Epithelial cell of prostate (primary cell): ENCODE measurements around the gene MEIOSIN.

Experiments used
- DNase-seq: peaks from one replicate; pipeline ENCODE4 v3.0.0-alpha.2; 2011; ENCODE audit warnings: low read depth, low spot score
- H3K27ac ChIP-seq: fragments of 450-650 bp; 2 replicates; pipeline ENCODE4 v1.5.1; 2017; ENCODE audit warnings: mild to moderate bottlenecking

MEIOSIN gene

DNA sequence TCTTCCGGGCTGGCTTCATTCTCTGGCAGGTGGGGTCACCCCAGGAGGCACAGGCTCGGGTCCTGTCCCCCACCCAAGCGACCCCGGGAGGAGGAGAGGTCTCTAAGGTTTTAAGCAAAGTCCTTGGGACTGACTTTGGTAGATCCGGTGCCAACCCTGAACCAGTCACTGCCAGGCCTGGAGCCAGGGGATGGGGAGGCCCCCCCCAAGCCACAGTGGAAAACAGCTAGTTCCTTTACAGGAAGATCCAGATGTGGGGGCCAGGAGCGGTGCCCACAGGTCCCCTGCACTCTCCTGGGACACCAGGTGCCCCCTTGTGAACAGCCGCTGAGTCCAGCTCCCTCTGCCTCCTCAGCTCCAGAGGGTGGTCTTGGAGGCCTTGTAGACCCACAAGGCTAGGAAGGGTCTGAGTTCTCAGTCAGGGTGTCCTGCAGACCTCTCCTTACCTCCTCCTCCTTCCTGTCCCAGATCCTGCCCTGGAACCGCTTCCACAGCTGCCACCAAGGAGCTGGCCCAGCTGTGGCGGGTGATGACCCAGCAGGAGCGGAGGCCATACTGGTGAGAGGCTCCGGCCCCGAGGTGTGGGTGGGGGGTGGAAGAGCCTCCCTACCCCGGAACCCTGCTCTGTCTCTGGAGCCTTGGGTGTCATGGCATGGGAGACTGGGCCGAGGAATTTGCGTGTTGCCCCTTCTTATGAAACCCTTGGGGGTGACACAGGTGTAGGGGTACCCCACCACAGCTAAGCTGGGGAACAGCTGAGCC, 29.8 kb downstream of the MEIOSIN start:
- no peak for DNase-seq
- H3K27ac ChIP-seq, result no peak overlapping the region

DNA sequence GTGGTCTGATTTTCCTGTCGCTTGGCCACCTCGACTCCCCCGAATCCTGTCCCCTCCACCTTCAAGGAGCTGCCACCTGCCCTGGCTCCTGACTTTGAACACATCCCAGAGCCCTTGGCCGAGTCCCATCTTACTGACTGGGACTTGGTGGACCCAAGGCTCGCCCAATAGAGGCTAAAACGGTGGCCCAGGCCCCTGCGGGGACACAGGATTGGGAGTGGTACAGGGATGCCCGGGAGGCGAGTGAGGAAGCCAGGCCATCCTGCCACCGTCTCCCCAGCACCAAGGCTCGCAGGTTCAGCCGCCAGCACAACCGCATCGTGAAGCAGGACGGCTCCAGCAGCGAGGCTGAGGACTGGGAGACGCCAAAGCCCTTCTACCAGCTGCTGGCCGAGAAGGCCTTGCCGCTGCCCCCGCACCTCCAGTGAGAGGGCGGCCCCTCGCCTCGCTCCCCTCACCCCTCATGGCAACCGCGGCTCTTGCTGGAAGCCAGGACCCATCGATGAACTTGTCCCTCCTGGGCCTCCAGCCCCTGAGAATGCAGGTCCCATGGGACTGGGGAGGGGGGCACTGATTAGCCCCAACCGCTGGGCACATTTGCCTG, 30.6 kb downstream of the MEIOSIN start:
- no peak for DNase-seq
- no peak overlapping the region for H3K27ac ChIP-seq

DNA sequence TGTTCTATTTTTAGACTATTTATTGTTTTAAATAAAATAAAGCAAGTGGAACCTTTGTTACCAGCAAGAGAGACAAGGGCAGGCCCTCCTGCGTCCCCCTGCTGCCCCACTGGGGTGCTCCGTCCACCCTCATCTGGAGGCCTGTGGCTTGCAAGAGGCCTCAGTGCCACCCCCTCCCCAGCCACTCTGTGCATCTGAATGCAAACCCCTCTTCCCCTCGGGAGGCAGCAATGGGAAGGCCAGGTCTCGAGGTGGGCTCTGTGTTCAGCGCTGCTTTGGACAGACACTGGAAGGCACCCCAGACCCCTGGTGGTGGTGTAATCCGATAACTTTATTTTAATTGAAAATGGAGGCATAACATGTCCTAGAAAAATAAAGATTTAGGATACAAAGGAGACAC, 31.2 kb downstream of the MEIOSIN start:
- no peak for DNase-seq
- no peak overlapping the region for H3K27ac ChIP-seq

DNA sequence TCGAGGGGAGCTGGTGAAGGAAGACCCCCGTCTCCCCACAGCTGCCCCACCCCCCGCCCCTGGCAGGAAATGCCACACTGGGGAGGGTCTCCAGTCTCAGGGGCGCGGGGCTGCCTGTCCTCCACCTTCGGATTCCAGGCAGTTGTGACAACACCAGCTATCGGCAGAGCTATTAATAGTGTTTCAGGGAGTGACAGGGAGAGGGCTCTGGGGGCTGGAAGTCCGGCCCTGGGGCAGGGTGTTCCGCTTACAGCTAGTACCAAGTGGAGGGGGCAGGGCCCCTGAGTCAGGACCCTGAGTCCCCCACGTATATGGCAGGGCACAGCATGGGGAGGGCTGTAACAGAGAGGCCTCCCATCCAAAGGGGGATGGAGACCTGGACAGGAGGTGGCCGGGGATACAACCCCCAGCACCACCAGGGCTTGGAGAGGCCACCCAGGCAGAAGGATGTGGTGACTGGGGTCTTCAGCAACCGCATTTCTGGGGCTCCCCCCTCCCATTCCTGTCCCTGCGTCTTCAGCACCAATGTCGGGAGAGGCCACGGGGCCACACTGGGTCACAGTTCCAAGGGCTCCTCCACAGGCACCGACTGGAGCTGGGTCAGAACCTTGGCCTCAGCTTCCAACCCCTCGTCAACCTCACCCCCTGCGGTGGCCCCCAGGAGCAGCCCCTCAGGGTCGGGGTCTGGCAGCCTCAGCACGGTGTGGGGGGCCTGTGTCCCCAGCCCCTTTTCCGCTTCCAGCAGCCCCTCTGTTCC, 31.9 kb downstream of the MEIOSIN start:
- no peak for DNase-seq
- H3K27ac ChIP-seq, result no peak overlapping the region

DNA sequence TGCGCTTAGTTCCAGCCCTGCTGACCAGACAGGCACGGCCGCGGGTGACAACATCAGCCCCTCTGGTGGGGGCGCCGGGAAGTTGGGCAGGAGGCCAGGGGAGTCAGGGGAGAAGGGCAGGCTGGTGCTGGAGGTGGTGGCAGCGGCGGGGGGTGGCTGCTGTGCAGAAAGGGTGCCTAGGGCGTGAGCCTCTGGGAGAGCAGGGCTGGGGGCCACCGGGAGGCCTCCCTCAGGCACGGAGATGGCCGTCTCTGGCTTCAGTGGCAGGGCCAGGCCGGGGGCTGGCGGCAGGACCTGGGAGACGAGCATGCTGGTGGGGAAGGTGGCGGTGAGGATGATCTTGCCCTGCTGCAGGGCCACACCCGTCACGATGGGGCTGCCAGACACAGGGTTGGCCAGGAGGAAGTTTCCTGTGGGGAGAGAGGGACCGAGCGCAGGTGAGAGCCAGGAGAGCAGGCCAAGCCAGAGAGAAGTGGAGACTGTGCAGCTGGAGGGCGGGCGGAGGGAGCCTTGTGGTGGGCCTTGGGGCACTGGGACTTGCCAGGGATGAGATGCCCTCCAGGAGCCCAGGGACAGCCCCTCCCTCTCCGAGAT, 32.6 kb downstream of the MEIOSIN start:
- H3K27ac ChIP-seq, result no peak overlapping the region
- no peak for DNase-seq

DNA sequence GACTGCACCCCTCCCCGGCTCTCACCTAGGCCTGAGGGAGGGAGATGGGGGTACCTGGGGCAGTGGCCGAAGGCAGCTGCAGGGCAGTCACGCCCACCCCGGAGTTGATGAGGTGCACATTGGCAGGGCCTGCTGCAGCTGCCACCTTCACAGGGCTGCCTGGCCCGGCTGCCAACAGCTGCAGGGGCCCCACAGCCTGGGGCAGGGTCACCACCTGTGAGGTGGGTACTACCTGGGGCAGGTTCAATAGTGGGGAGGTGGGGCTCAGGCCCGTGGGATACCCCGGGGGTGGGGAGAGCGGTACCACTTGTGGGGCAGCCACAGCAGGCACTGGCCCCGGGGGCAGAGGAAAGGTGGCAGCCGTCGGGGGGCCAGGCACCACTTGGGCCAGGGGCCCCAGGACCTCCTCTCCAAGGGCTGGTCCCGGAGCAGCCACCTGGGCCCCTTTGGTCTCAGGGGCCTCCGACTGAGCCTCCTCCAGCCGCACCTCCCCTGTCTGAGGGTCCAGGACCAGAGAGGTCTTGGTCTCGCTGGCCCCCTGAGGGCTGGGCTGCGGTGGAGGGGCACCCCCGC, 33.1 kb downstream of the MEIOSIN start:
- peak overlapping the region; percentile 84 for H3K27ac ChIP-seq
- DNase-seq, result no peak

DNA sequence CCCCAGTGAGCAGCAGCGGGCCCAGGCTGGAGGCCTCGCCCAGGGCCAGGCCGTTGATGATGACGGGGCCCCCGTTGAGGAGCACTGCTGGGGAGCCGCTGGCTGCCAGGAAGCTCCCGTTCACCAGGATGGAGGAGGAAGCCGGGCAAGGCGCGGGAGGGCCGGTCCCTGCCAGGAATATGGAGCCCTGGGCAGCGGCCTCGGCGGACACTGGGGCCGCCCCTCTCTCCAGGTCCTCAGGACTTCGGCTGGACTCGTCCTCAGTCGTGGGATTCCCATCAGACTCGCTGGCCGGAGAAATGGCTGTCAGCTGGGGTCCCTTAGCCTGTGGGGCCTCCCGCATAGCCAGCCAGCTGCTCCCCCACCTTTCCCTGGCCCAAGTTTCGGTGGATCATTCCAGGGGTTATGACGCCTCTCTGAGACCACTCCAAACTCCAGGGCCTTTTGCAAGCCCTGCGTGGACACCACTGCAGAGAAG, 33.7 kb downstream of the MEIOSIN start:
- DNase-seq, result no peak
- peak overlapping the region; percentile 84 for H3K27ac ChIP-seq

DNA sequence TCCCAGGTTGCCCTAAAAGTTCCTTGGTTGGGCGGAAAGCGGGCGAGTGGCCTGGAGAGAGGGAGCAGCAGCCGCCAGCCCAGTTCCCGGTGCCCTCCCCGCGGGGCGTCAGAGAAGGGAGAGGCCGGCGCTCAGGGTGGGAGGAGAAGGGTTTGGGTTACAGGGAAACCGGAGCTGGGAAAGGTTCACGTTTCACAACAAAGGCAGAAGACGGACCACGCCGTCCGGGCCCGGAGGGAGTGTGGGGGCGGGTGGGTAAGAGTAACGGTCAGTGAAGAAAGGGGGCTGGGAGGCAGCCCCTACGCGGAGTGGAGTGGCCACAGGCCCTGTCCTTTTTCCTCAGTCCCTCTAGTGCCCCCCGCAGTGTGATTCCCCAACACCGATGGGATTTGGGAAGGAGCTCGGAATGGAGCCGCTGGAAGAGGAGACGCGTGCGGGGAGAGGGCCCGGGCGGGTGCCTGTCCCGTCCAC, 34.2 kb downstream of the MEIOSIN start:
- H3K27ac ChIP-seq, result peak overlapping the region; percentile 84

DNA sequence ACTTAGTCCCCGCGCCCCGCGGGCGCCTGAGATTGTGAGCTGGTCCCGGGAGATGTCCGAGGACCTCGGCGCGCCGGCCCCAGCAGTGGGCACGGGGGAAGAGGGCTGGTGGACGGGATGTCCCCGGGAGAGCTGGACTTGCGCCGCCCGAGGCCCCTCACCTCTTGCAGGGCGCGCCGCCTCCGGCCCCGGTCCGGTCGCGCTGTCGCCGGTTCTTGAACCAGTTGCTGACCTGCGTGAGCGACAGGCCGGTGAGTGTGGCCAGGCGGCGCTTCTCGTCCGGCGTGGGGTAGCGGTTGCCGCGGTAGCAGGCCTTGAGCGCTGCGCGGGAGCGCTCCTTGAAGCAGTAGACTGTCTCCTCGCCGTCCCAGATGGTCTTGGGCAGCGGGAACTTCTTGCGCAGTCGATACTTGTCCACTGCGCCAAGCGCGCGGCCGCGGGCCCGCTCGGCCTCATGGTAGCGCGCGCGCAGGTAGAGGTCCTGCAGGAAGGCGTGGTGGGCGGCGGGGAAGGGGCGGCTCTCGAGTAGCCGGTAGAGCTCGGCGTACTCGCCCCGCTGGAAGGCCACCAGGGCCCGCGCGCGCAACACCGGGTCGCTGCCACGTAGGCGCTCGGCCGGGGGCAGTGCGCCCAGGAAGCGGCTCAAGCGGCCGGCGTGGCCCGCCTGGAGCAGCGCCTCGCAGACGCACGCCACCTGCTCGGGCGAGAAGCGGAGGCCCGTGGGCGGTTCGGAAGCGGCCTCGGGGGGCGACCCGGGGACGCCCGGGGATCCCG, 34.8 kb downstream of the MEIOSIN start:
- no peak for DNase-seq
- H3K27ac ChIP-seq, result peak overlapping the region; percentile 84

More for the DNA sequence above, 34.2 kb downstream of the MEIOSIN start:
- no peak for DNase-seq

DNA sequence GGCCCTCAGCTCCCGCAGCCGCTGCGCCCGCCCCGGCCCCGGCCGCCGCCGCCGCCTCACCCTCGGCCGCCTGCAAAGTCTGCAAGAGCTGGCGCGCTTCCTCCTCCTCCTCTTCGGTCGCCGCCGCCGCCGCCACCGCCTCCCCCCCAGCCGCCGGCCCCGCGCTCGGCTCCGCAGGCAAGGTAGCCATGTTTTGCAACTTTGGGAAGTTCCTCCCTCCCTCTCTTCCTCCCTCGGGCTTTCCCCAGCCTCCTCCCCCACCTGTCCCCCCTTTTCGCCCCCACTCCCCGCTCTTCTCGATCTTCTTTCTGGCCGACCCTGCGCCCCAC, 35.4 kb downstream of the MEIOSIN start:
- DNase-seq, result no peak
- H3K27ac ChIP-seq, result peak overlapping the region; percentile 84

DNA sequence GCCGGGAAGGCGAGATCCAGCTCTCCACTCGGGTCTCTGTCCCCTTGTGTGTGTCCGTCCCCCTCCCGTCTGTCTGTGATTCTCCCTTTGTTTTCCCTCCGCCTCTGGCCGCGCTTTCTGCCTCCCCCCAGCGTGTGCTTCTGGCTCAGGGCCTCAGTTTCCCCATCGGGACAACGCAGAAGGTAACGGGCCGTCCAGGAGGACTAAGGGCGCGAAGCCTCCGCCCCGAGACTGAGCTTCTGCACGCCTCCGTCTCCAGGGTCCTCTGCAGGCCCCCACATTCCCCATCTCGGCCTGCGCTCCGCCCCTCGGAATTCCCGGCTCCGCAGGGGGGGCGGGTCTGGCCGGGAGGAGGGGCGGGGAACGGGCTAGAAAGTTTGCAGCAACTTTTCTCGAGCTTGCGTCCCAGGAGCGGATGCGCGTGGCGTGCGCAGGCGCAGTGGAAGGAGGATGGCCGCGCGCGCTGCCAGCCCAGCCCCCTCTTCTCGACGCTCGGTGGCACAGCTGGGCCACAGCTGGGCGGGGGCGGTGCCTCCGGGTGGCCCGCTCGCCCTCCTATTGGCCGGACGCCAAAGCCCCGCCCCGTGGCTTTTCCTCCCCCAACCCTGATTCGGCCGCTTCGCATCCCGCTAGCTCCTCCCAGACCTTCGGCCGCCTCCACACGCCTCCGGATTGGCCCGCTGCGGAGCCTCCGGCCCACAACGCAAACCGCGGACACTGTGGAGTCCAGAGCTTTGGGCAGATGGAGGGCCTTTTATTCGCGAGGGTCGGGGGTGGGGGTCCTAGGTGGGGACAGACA, 35.9 kb downstream of the MEIOSIN start, which contains the start of gene SIX5:
TSS of gene SIX5 (minus strand) at position 269 of the 799 bp plus-strand sequence. CDS start 408 bp downstream, outside the sequence.
- DNase-seq, result peak; percentile 82
- peak within 1 kb of the TSS; percentile 84 for H3K27ac ChIP-seq

DNA sequence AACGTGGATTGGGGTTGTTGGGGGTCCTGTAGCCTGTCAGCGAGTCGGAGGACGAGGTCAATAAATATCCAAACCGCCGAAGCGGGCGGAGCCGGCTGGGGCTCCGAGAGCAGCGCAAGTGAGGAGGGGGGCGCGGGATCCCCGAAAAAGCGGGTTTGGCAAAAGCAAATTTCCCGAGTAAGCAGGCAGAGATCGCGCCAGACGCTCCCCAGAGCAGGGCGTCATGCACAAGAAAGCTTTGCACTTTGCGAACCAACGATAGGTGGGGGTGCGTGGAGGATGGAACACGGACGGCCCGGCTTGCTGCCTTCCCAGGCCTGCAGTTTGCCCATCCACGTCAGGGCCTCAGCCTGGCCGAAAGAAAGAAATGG, 36.6 kb downstream of the MEIOSIN start:
- DNase-seq, result no peak
- peak overlapping the region; percentile 84 for H3K27ac ChIP-seq

DNA sequence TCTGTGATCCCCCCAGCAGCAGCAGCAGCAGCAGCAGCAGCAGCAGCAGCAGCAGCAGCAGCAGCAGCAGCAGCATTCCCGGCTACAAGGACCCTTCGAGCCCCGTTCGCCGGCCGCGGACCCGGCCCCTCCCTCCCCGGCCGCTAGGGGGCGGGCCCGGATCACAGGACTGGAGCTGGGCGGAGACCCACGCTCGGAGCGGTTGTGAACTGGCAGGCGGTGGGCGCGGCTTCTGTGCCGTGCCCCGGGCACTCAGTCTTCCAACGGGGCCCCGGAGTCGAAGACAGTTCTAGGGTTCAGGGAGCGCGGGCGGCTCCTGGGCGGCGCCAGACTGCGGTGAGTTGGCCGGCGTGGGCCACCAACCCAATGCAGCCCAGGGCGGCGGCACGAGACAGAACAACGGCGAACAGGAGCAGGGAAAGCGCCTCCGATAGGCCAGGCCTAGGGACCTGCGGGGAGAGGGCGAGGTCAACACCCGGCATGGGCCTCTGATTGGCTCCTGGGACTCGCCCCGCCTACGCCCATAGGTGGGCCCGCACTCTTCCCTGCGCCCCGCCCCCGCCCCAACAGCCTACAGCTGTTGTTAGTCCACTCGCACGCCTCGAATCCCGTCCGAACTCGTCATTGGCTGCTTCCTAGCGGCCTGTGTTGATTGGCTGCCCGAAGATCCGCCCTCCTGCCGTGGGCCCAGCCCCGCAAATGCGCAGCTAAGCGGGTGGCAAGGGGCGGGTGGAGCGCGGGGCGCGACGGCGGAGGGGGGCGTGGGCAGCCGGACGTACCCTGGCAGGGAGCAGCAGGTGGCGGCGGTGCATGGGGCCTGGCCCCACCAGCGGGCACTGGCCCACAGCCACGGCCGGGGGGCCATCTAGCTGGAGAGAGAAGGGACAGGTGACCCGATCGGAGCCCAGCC, 37.2 kb downstream of the MEIOSIN start:
- H3K27ac ChIP-seq, result peak overlapping the region; percentile 84
- DNase-seq, result peak; percentile 92

DNA sequence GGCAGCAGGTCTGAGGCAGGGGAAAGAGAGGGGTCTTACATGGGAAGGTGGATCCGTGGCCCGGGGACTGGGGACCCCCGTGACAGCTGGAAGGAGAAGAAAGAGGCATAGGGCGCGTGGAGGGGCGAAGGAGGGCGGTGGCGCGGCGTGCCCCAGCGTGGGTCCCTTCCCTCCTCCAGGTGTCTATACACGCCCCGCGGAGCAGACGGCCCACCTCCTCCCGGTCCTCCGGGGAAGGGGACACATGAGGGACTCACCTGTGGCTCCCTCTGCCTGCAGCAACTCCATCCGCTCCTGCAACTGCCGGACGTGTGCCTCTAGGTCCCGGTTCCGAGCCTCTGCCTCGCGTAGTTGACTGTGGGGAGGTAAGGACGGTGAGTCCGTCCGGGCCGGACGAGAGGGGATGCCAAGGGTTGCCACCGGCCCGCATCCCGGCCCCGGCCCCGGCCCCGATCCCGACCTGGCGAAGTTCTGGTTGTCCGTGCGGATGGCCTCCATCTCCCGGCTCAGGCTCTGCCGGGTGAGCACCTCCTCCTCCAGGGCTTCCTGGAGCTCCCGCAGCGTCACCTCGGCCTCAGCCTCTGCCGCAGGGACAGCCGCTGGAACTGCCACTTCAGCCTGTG, 38.2 kb downstream of the MEIOSIN start:
- no peak overlapping the region for H3K27ac ChIP-seq
- no peak for DNase-seq

DNA sequence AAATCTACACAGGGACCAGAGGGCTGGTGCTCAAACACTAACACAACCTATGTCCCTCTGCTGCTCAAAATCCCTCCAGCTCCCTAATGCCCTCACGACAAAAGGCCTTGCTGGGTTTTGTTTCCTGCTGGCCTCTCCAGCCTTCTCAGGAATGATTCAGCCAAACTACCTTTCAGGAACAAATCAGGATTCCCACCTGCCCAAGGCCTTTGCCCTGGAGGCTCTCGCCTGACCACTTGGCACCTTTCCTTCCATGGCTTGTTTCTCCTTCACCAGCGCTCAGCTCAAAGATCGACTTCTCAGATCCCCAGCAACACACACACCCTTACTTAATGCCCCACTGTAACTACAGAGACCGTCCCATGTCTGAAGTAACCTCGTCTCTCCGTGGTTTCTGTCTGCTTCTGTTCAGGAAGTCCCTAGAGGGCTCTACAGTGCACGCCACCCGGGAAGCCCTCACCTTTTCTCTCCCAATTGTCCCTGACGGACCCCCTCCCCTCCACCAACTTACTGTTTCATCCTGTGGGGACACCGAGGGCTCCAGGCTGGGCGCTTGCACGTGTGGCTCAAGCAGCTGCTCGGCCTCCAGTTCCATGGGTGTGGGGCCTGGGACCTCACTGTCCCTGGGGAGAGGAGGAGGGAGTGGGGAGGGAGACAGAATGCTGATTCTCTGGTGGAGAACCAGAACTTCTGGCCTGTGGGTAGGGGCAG, 39.0 kb downstream of the MEIOSIN start:
- no peak for DNase-seq

DNA sequence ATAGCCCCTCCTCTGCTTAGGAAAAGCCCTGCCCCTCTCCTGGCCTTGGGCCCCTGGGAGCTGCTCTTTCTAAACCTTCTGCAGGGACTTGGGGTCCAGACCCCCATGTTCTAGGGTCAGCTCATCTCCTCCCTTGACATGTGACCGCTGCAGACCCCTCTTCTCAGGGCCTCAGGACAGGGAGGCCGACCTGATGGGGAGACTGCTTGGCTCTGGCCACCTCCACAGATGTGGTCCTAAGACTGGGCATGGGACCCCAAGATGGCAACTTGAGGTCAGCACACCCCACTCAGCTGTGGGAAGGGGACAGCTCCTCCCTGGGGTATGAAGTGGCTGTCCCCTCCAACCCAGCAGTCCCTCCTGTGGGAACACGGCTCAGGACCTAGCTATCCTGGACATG, 39.7 kb downstream of the MEIOSIN start:
- no peak overlapping the region for H3K27ac ChIP-seq

More for the DNA sequence above, 39.0 kb downstream of the MEIOSIN start:
- no peak overlapping the region for H3K27ac ChIP-seq

DNA sequence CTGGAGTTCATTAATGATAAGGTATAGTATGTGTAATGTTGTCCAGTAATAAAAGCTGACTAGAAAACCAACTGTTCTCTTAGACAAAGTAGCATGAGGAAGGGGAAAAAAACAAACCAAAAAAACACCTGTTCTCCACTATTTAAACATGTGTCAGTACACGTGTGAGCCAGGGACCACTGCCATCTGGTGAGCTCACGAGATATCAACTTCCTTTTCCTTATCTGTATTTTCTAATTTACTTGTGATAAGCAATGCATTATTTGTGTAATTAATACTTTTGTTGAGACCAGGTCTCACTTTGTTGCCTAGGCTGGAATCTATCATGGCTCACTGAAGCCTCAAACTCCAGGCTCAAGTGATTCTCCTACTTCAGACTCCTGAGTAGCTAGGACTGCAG, 40.1 kb downstream of the MEIOSIN start:
- H3K27ac ChIP-seq, result no peak overlapping the region
- DNase-seq, result no peak

More for the DNA sequence above, 39.7 kb downstream of the MEIOSIN start:
- DNase-seq, result no peak
